H1 (cell line): Measurements from ENCODE around the gene DOCK11. TPM values are rescaled to one million over a fixed set of nuclear protein-coding genes. Genes with fewer than 3 reads are reported as not detected.

Experiments used
- CTCF ChIA-PET: fragments of 300-600 bp; sonication (Branson Sonifier 250); formaldehyde crosslinking; loops from one replicate; lab custom pipeline; 2021; ENCODE audit not compliant: partially characterized antibody; lab: Charles Lee
- POLR2A ChIA-PET: fragments of 300-600 bp; sonication (Branson Sonifier 250); formaldehyde crosslinking; loops from one replicate; lab custom pipeline; 2021; ENCODE audit warnings: inconsistent platforms; ENCODE audit not compliant: partially characterized antibody; lab: Charles Lee
- DNase-seq, 2 experiments: peaks; one replicate each; pipeline versions ENCODE4 v3.0.0 to v3.0.0-alpha.2; 2010 to 2022; ENCODE audit warnings: low spot score in 2 of 2, low read depth in 1 of 2, mixed read lengths in 1 of 2
- FAIRE-seq: peaks from 2 replicates; lab custom pipeline; 2011; peaks lifted over from hg19 to GRCh38; lab: Jason Lieb, UNC
- H2AFZ ChIP-seq: 2 replicates; pipeline ENCODE4 v1.8.1; 2012; ENCODE audit warnings: low read length, inconsistent platforms
- H2AK5ac ChIP-seq: 2 replicates; pipeline ENCODE4 v1.6.1; 2013; ENCODE audit warnings: low read depth, low read length
- H2BK120ac ChIP-seq: replicated peaks from 2 replicates; pipeline ENCODE3; 2013; ENCODE audit warnings: low read depth, low read length, inconsistent platforms
- H2BK12ac ChIP-seq: 2 replicates; pipeline ENCODE4 v1.6.1; 2013; ENCODE audit warnings: low read depth, low read length
- H2BK15ac ChIP-seq: 2 replicates; pipeline ENCODE4 v1.6.1; 2013; ENCODE audit warnings: low read length
- H2BK20ac ChIP-seq: 2 replicates; pipeline ENCODE4 v1.6.1; 2013; ENCODE audit warnings: low read length
- H2BK5ac ChIP-seq: 2 replicates; pipeline ENCODE4 v1.6.1; 2013; ENCODE audit warnings: low read depth, low read length
- H3K14ac ChIP-seq: 2 replicates; pipeline ENCODE4 v1.6.1; 2013; ENCODE audit warnings: inconsistent platforms; ENCODE audit not compliant: insufficient read length
- H3K18ac ChIP-seq: 2 replicates; pipeline ENCODE4 v1.6.1; 2013; ENCODE audit warnings: low read length; ENCODE audit errors: extremely low read depth
- H3K23ac ChIP-seq: 2 replicates; pipeline ENCODE4 v1.6.1; 2013; ENCODE audit warnings: inconsistent platforms; ENCODE audit not compliant: insufficient read length
- H3K23me2 ChIP-seq: 2 replicates; pipeline ENCODE4 v1.6.1; 2013; ENCODE audit warnings: low read depth, low read length
- H3K27ac ChIP-seq: 2 replicates; pipeline ENCODE4 v1.6.1; 2011; ENCODE audit warnings: low read depth, low read length, inconsistent platforms
- H3K27me3 ChIP-seq, 4 experiments: replicated peaks in 1 of 4; 1 replicate in 1 of 4; 2 replicates in 3 of 4; pipeline versions ENCODE4 v1.6.1 to v1.8.1; 2011 to 2013; ENCODE audit warnings: low read length in 3 of 4, mild to moderate bottlenecking in 3 of 4, inconsistent platforms in 2 of 4, mixed read lengths in 2 of 4, moderate library complexity in 1 of 4; ENCODE audit not compliant: control insufficient read depth in 3 of 4, insufficient read depth in 3 of 4; ENCODE audit errors: extremely low read depth in 1 of 4
- H3K36me3 ChIP-seq, 4 experiments: 2 replicates each; pipeline versions ENCODE4 v1.6.1 to v1.8.1; 2011 to 2013; ENCODE audit warnings: mild to moderate bottlenecking in 4 of 4, low read length in 3 of 4, moderate library complexity in 2 of 4, control low read depth in 1 of 4, inconsistent platforms in 1 of 4; ENCODE audit not compliant: insufficient read depth in 4 of 4, control insufficient read depth in 2 of 4
- H3K4ac ChIP-seq: replicated peaks from 2 replicates; pipeline ENCODE3; 2013; ENCODE audit warnings: low read length, low read depth, mixed read lengths, inconsistent platforms; ENCODE audit not compliant: insufficient read length
- H3K4me1 ChIP-seq, 4 experiments: replicated peaks in 1 of 4; 1 replicate in 1 of 4; 2 replicates in 3 of 4; pipeline versions ENCODE4 v1.6.1 to v1.8.1; 2011 to 2013; ENCODE audit warnings: low read length in 3 of 4, inconsistent platforms in 2 of 4, mixed read lengths in 1 of 4; ENCODE audit not compliant: insufficient read depth in 4 of 4, control insufficient read depth in 3 of 4
- H3K4me2 ChIP-seq, 2 experiments: 2 replicates each; pipeline versions ENCODE4 v1.6.1 to v1.8.1; 2011 to 2013; ENCODE audit warnings: low read depth in 2 of 2, low read length in 2 of 2, control low read depth in 1 of 2, inconsistent platforms in 1 of 2, mild to moderate bottlenecking in 1 of 2; ENCODE audit not compliant: insufficient read depth in 1 of 2
- H3K4me3 ChIP-seq, 4 experiments: fragments of 200-600, 300-600 bp in 1 of 4; sonication (generic), shearing (Covaris generic), sonication (Bioruptor Twin) in 1 of 4; 2 replicates each; pipeline versions ENCODE4 v1.5.1 to v1.8.1; 2011 to 2016; ENCODE audit warnings: low read length in 4 of 4, low read depth in 3 of 4, control low read depth in 2 of 4, inconsistent platforms in 2 of 4, mild to moderate bottlenecking in 2 of 4, mixed read lengths in 1 of 4, moderate library complexity in 1 of 4; ENCODE audit not compliant: insufficient read depth in 2 of 4; ENCODE audit errors: extremely low read depth in 1 of 4
- H3K56ac ChIP-seq: replicated peaks from 2 replicates; pipeline ENCODE3; 2013; ENCODE audit warnings: low read depth, mild to moderate bottlenecking, mixed read lengths, low read length, inconsistent platforms; ENCODE audit not compliant: insufficient read length
- H3K79me1 ChIP-seq: 2 replicates; pipeline ENCODE4 v1.6.1; 2013; ENCODE audit warnings: low read depth, low read length, control low read depth
- H3K79me2 ChIP-seq, 2 experiments: 2 replicates each; pipeline versions ENCODE4 v1.6.1 to v1.8.1; 2012 to 2013; ENCODE audit warnings: low read length in 2 of 2, mild to moderate bottlenecking in 2 of 2, inconsistent platforms in 1 of 2; ENCODE audit not compliant: insufficient read depth in 2 of 2, control insufficient read depth in 1 of 2
- H3K9ac ChIP-seq, 4 experiments: replicated peaks in 1 of 4; 1 replicate in 1 of 4; 2 replicates in 3 of 4; pipeline versions ENCODE4 v1.6.1 to v1.8.1; 2011 to 2013; ENCODE audit warnings: low read depth in 3 of 4, low read length in 3 of 4, control low read depth in 2 of 4, mild to moderate bottlenecking in 2 of 4, moderate library complexity in 2 of 4, inconsistent platforms in 1 of 4; ENCODE audit errors: extremely low read depth in 1 of 4
- H3K9me3 ChIP-seq, 2 experiments: 2 replicates each; pipeline versions ENCODE4 v1.6.1 to v1.8.1; 2012 to 2013; ENCODE audit warnings: mild to moderate bottlenecking in 2 of 2, moderate library complexity in 2 of 2, control low read depth in 1 of 2, inconsistent platforms in 1 of 2, low read depth in 1 of 2, low read length in 1 of 2, mixed read lengths in 1 of 2; ENCODE audit not compliant: insufficient read depth in 2 of 2
- H4K20me1 ChIP-seq, 2 experiments: replicated peaks in 1 of 2; 2 replicates each; pipeline versions ENCODE3 to v1.8.1; 2011 to 2013; ENCODE audit warnings: inconsistent platforms in 2 of 2, low read length in 2 of 2, mild to moderate bottlenecking in 1 of 2; ENCODE audit not compliant: insufficient read depth in 2 of 2, control insufficient read depth in 1 of 2
- H4K5ac ChIP-seq: 2 replicates; pipeline ENCODE4 v1.6.1; 2013; ENCODE audit warnings: low read length, low read depth, mixed read lengths, inconsistent platforms; ENCODE audit not compliant: insufficient read length
- H4K8ac ChIP-seq: 2 replicates; pipeline ENCODE4 v1.8.0; 2013; ENCODE audit warnings: mild to moderate bottlenecking, moderate library complexity, low read length, inconsistent platforms; ENCODE audit not compliant: insufficient read depth; ENCODE audit errors: extremely low read depth
- H4K91ac ChIP-seq: replicated peaks from 2 replicates; pipeline ENCODE3; 2013; ENCODE audit warnings: low read length, mixed read lengths, inconsistent platforms; ENCODE audit not compliant: insufficient read length
- CEBPB ChIP-seq: IDR thresholded peaks from 2 replicates; pipeline ENCODE4 v1.6.1; 2012; ENCODE audit warnings: low read depth, low read length
- CHD2 ChIP-seq: IDR thresholded peaks from 2 replicates; pipeline ENCODE4 v1.6.1; 2012; ENCODE audit warnings: low read length, improper control_type of control experiment
- HDAC2 ChIP-seq, 2 experiments: fragments of 300-600 bp in 1 of 2; sonication (generic) in 1 of 2; IDR thresholded peaks; 2 replicates each; pipeline ENCODE4 v1.6.1; 2011 to 2012; ENCODE audit warnings: low read depth in 2 of 2, low read length in 2 of 2, mild to moderate bottlenecking in 2 of 2, moderate library complexity in 2 of 2, borderline replicate concordance in 1 of 2, inconsistent platforms in 1 of 2
- HDAC6 ChIP-seq: IDR thresholded peaks from one replicate; pipeline ENCODE4 v1.7.1; 2012; ENCODE audit warnings: low read depth, mild to moderate bottlenecking, inconsistent platforms, low read length, moderate library complexity
- NRF1 ChIP-seq: IDR thresholded peaks from 2 replicates; pipeline ENCODE4 v1.6.1; 2011; ENCODE audit warnings: mild to moderate bottlenecking, low read depth, low read length, improper control_type of control experiment
- PHF8 ChIP-seq: fragments of 200-600 bp; sonication (generic); conservative IDR thresholded peaks from 2 replicates; pipeline ENCODE4 v1.7.1; 2012; ENCODE audit warnings: low read depth, mild to moderate bottlenecking, inconsistent platforms, low read length, moderate library complexity
- RFX5 ChIP-seq: IDR thresholded peaks from 2 replicates; pipeline ENCODE4 v1.6.1; 2011; ENCODE audit warnings: low read depth, low read length, improper control_type of control experiment, borderline replicate concordance
- TBP ChIP-seq: IDR thresholded peaks from 2 replicates; pipeline ENCODE4 v1.6.1; 2011; ENCODE audit warnings: low read depth, low read length, improper control_type of control experiment
- WGBS, 2 experiments: shearing (Covaris generic) in 1 of 2; methylation state at CpG; one replicate each; pipeline versions ENCODE4 v1.1.6 to v1.1.7; 2013 to 2015; ENCODE audit warnings: low lambda C conversion rate in 2 of 2, mixed read lengths in 2 of 2, inconsistent platforms in 1 of 2, low coverage in 1 of 2, missing lambda C conversion rate in 1 of 2; ENCODE audit not compliant: insufficient replicate concordance in 2 of 2, insufficient coverage in 1 of 2, insufficient read length in 1 of 2; ENCODE audit errors: extremely low coverage in 1 of 2, missing lambda C conversion rate in 1 of 2; 5-methylcytosine and 5-hydroxymethylcytosine counted together
- polyA plus RNA-seq, 7 experiments: library from polyadenylated mRNA; depleted of rRNA in 3 of 7; stranded (reverse) in 5 of 7; unstranded in 2 of 7; fragments of >200 nt in 5 of 7; fragments of 200-250 nt in 2 of 7; gene quantifications; 1 replicate in 5 of 7; 2 replicates in 1 of 7; 4 replicates in 1 of 7; pipeline versions ENCODE4 v1.2.1 to v1.2.3, GENCODE V29; 2011 to 2013; ENCODE audit warnings: missing spikeins in 2 of 7, mixed read lengths in 2 of 7
- total RNA-seq: library from RNA; stranded (reverse); fragmentation: NEBNext Ultra II Directional; extraction: Animal tissue kit (Norgen Biotek cat#: 25700); gene quantifications from 2 replicates; pipeline ENCODE4 v1.2.1, GENCODE V29; 2021
- TF ChIP-seq, protein P1 (sequence below): IDR thresholded peaks from 2 replicates; pipeline ENCODE4 v1.6.1; 2012; ENCODE audit warnings: low read length, inconsistent platforms

The DOCK11 gene
- total and polyA plus RNA-seq, 2 of the 8 experiments (the other 6 are each of a cell fraction or from before 2014, with no cell fraction given) = 4.9 to 12.0 TPM

- POLR2A ChIA-PET = no interaction called here
- H3K4ac ChIP-seq = no peak overlapping the region
- 90% methylated on average over 5 of the region's 5 CpGs; no CpG with 5 or more reads in 1 of the 2 experiments for whole genome bisulfite sequencing, 2 experiments
Measured at GRCh38 chrX:118510111-118510510, 14.5 kb downstream of the DOCK11 start.

More at GRCh38 chrX:118510111-118510510, 14.5 kb downstream of the DOCK11 start:
- Histone ChIP-seq H3K4me1 (no peaks in the 10 kb centered on the region), H2AFZ (no peak overlapping the region), H3K9ac (no peak overlapping the region), H3K27me3 (no peaks in the 10 kb centered on the region), H3K27ac (no peak overlapping the region), H2BK120ac (no peak overlapping the region), H3K14ac (no peak overlapping the region), H3K23ac (no peak overlapping the region), H3K36me3 (peaks cover 0 to 4% (median 0%) of the 10 kb centered on the region in 4 experiments; a peak in 1 of 8 replicates), H4K20me1 (no peaks in the 10 kb centered on the region), H2BK20ac (no peak overlapping the region), H3K4me2 (no peak overlapping the region), H2BK15ac (no peak overlapping the region), H3K79me1 (no peaks in the 10 kb centered on the region), H4K8ac (no peak overlapping the region), H3K18ac (no peak overlapping the region), H4K5ac (no peak overlapping the region)
- FAIRE-seq = no peak
- TF ChIP-seq RFX5 (no peak), CEBPB (no peak), NRF1 (no peak), PHF8 (no peak), TBP (no peak), CHD2 (no peak), HDAC2 (IDR thresholded peaks at IDR 0.05; ENCODE audit: borderline replicate concordance in 1 of 2, low read depth in 2 of 2, low read length in 2 of 2) (no peak), HDAC6 (no peak)
- TF ChIP-seq, protein P1, sequence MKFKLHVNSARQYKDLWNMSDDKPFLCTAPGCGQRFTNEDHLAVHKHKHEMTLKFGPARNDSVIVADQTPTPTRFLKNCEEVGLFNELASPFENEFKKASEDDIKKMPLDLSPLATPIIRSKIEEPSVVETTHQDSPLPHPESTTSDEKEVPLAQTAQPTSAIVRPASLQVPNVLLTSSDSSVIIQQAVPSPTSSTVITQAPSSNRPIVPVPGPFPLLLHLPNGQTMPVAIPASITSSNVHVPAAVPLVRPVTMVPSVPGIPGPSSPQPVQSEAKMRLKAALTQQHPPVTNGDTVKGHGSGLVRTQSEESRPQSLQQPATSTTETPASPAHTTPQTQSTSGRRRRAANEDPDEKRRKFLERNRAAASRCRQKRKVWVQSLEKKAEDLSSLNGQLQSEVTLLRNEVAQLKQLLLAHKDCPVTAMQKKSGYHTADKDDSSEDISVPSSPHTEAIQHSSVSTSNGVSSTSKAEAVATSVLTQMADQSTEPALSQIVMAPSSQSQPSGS = no peak
- TF ChIP-seq, all 59 proteins: peak for 0
- H3K56ac ChIP-seq = no peak overlapping the region
- H3K79me2 ChIP-seq = no peaks in the 10 kb centered on the region
- H2BK12ac ChIP-seq = no peak overlapping the region
- no peaks in the 10 kb centered on the region for H3K9me3 ChIP-seq
- H4K91ac ChIP-seq = no peak overlapping the region
- no peaks in the 10 kb centered on the region for H3K23me2 ChIP-seq
- H3K4me3 ChIP-seq = no peak overlapping the region
- H2AK5ac ChIP-seq = no peak overlapping the region
- H2BK5ac ChIP-seq = no peak overlapping the region
- DNase-seq = no peak
- CTCF ChIA-PET = interaction anchor here (1.0 kb wide), 1 partner anchor 50 kb away, joined by 3 read pairs; no protein-coding TSS in a partner anchor
